GM12878 (cell line): ENCODE data around the gene MIA3.

ENCODE experiments used
- ASH2L ChIP-seq: fragments of 300-600, 200-600 bp; sonication (generic); IDR thresholded peaks from 2 replicates; pipeline ENCODE4 v1.6.1; 2017; ENCODE audit warnings: low read depth, mild to moderate bottlenecking, borderline replicate concordance
- ATF2 ChIP-seq: IDR thresholded peaks from 2 replicates; pipeline ENCODE4 v1.6.1; 2012; ENCODE audit warnings: low read length, inconsistent platforms
- CTCF ChIP-seq, 3 experiments: IDR thresholded peaks in 2 of 3; conservative IDR thresholded peaks in 1 of 3; 2 replicates each; pipeline ENCODE4 v1.5.1; 2011; ENCODE audit warnings: low read depth in 3 of 3, low read length in 3 of 3, mild to moderate bottlenecking in 3 of 3, control low read depth in 2 of 3, moderate library complexity in 2 of 3, inconsistent platforms in 1 of 3, mixed read lengths in 1 of 3; ENCODE audit not compliant: control insufficient read depth in 2 of 3, insufficient read depth in 1 of 3; ENCODE audit errors: extremely low read depth in 1 of 3
- EZH2 ChIP-seq: IDR thresholded peaks from 2 replicates; pipeline ENCODE4 v1.6.1; 2012; ENCODE audit warnings: low read depth, mild to moderate bottlenecking, control low read depth, inconsistent platforms, low read length, borderline replicate concordance; ENCODE audit not compliant: control insufficient read depth
- GATAD2B ChIP-seq: fragments of 450-650 bp; conservative IDR thresholded peaks from 2 replicates; pipeline ENCODE4 v1.6.1; 2017; ENCODE audit warnings: low read depth, mild to moderate bottlenecking, moderate library complexity
- HDAC2 ChIP-seq: fragments of 200-600 bp; sonication (generic); IDR thresholded peaks from 2 replicates; pipeline ENCODE4 v1.6.1; 2017
- IRF3 ChIP-seq: fragments of 450-650 bp; IDR thresholded peaks from 2 replicates; pipeline ENCODE4 v1.6.1; 2014; ENCODE audit warnings: mild to moderate bottlenecking
- RAD21 ChIP-seq: IDR thresholded peaks from 2 replicates; pipeline ENCODE4 v1.6.1; 2011; ENCODE audit warnings: mild to moderate bottlenecking, low read depth, low read length, moderate library complexity; ENCODE audit not compliant: insufficient read depth
- TBL1XR1 ChIP-seq: IDR thresholded peaks from 2 replicates; pipeline ENCODE4 v1.6.1; 2012; ENCODE audit warnings: low read depth, low read length, improper control_type of control experiment

- TF ChIP-seq HDAC2 (no peak), CTCF (IDR thresholded peaks at IDR 0.05 in 2 of 3, conservative IDR thresholded peaks at IDR 0.05 in 1 of 3; ENCODE audit: control insufficient read depth in 2 of 3, extremely low read depth in 1 of 3, insufficient read depth in 1 of 3, low read depth in 3 of 3, low read length in 3 of 3) (no peak), TBL1XR1 (no peak), GATAD2B (no peak), ATF2 (no peak), EZH2 (no peak), ASH2L (no peak), RAD21 (no peak), IRF3 (no peak)
Observed at GRCh38 chr1:222632749-222633148, 14.9 kb downstream of the MIA3 start.
